KOPT-K1 (cell line): ENCODE results near the gene MEDAG.
A peak's percentile ranks its signal among the peaks of the same experiment; 100 is the strongest.
"Not testable (repeated sequence)": the region's sequence is repeated elsewhere in the genome, so short reads cannot be mapped to it uniquely, and the experiment has no call there.

ENCODE experiments used
- H3K27ac ChIP-seq: fragments of 200-600 bp; sonication (generic); 2 replicates; pipeline ENCODE4 v1.5.1; 2016; ENCODE audit warnings: antibody characterized with exemption, mild to moderate bottlenecking, low read depth, low read length; ENCODE audit not compliant: poor library complexity, severe bottlenecking
- H3K36me3 ChIP-seq: fragments of 200-600 bp; sonication (generic); 2 replicates; pipeline ENCODE4 v1.5.1; 2017; ENCODE audit warnings: antibody characterized with exemption, mild to moderate bottlenecking, low read length, moderate library complexity; ENCODE audit not compliant: insufficient read depth
- H3K9me3 ChIP-seq: fragments of 200-600 bp; sonication (generic); 2 replicates; pipeline ENCODE4 v1.5.1; 2017; ENCODE audit warnings: antibody characterized with exemption, low read length, mild to moderate bottlenecking; ENCODE audit not compliant: insufficient read depth, poor library complexity, severe bottlenecking

The MEDAG gene

DNA sequence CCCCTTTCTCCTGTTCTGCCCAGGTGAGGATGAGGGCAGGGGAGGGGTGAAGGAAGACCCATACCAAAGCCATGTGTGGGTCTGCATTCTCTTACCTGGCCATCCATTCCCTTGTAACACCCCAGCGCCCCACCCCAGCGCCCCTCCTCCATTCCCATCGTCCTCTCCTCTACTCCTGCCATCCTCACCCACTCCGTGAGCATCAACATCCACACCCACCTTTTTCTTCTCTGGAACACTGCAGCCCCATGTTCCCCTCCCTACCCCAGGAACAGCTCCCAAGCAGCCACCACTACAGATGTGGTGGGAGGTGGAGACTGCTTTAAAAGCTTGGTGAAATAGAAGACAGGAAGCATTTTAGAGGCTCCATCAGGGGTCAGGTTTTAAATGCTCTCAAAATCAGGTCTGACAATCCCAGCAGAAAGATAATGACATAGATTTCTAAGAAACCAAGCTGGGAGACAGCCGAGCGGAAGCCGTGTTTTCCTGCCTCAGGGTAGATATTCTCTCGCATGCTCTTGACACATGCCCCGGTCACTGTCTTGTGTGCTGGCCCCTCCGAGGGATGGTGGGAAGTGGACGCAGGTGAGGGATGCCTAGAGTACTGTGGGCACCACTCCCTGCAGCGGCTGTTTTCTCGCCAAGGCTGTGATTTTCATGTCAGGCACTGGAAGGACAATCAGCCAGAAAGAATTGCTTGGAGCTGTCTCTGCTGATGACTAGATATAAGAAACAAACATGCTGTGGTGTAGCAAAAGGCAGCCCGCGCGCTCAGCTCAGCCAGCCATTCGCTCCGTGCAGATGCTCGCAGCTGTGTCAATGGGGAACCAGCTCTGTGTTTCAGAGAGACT, 9.8 kb downstream of the MEDAG start:
- Histone ChIP-seq H3K9me3 (no peaks in the 10 kb centered on the region), H3K36me3 (no peaks in the 10 kb centered on the region), H3K27ac (peak overlapping the region; percentile 24)

DNA sequence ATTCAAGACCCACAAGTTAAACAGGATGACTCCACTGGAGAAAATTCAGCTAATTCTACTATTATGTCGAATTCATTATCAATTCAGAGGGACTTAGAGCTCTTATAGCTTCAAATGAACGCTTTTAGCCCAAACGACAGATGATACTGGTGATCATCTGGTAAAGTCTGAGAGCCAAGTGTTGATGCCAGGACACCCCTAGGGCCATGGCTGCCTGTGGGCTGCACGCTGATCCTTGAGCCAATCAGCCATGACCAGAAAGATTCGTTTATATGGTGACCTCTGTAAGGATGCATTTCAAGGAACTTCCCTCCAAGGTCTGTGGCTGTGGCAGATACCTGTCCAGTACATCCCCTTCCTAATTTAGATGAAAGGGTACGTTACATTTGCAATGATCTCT, 10.9 kb downstream of the MEDAG start:
- Histone ChIP-seq H3K36me3 (no peaks in the 10 kb centered on the region), H3K9me3 (no peaks in the 10 kb centered on the region), H3K27ac (no peak overlapping the region)

DNA sequence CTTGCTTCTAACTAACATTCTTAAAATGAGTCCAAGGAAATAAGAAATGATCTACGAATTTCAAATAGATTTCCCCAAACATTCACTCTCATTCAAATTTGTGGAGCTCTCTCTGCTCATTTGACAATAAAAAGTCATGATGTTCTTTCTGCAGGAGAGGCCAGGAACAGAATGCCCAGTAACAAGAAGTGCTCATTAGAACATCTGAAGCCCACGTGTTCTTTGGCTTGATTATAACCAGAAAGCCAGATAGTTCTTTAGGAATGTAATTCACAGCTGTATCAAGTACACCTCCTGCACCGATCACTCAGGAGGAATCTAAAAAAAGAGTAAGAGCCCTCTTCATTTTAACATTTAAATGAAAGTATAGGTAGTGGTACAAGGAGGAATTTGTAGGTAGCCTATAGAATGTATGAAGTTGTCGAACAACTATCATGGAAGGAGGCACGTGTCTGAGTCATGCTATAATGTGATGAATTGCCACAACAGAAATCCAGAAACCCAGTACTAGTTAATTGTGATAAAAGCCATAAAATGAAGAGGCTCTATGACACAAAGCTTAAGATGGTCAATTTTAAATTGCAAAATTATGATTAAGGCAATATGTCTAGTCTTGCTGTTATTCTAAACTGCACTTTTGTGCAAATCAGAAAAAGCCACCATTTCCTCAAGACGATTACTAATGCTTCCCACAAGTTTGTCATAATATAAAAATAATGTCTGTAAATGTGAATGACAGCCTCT, 12.8 kb downstream of the MEDAG start:
- no peaks in the 10 kb centered on the region for H3K36me3 ChIP-seq
- no peaks in the 10 kb centered on the region for H3K9me3 ChIP-seq
- H3K27ac ChIP-seq: no peak overlapping the region

DNA sequence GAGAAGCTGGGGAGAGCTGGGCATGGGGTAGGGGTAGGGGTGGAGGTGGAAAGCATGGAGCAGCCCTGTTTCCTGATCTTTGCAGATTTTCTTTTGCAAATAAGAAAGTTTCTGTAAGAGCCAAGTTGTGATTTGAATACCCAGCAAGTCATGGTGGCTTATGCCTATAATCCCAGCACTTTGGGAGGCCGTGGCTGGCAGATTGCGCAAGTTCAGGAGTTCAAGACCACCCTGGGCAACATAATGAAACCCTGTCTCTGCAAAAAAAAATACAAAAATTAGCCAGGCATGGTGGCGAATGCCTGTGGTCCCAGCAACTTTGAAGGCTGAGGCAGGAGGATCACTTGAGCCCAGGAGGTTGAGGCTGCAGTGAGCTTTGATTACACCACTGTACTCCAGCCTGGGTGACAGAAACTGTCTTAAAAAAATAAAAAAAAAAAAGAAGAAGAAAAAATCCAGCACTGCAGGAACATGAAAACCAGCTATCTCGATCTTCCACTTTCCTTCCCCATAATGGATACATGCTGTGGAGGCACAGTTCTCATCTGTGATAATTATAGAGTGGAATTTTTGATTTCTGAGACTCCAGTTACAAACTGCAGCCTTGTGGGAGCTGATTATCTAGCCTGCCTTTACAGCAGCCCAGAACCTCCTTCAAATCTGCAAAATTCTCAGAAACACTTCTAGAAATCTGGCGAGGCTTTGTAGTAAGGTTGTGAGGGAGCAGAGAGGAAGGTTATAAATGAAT, 14.3 kb downstream of the MEDAG start:
- no peaks in the 10 kb centered on the region for H3K36me3 ChIP-seq
- H3K27ac ChIP-seq: no peak overlapping the region
- H3K9me3 ChIP-seq: no peaks in the 10 kb centered on the region

DNA sequence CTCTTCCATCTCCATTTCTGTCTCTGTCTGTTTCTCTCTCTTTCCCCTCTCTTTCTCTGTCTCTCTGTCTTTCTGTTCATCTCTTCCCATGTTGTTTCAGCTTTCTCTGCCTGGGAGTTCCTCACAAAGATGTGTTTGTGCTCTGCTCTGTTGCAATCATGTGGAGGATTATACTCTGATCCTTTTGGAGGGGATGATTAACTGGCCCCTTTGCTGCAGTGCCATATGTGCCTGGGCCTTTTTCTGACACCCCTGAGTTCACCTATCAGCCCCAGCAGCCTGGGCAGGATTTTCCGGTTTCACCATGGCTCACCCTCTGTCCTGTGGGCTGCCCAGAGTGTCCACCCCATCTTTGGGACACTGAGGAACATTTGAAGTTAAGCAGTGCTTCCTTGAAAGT, 17.3 kb downstream of the MEDAG start:
- H3K9me3 ChIP-seq: no peaks in the 10 kb centered on the region
- H3K36me3 ChIP-seq: no peaks in the 10 kb centered on the region
- H3K27ac ChIP-seq: no peak overlapping the region

DNA sequence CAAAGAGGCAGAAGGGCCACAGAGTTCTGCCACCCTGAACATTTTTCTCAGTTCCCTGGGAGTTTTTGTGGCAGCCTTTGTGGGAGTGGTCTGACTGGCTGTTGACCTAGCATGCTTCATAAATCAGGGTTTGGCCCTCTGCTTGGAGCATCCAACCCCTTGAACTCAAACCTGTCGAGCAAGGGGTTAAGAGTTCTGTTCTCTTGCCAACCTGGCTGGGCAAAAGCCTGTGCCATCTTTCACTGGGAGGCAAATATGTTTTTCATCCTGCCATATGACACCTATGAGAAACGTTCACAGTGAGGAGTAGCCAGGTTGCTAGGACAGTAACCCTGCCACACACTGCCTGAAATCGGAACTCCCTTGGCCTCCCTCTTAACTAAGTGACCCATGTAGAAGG, 18.6 kb downstream of the MEDAG start:
- Histone ChIP-seq H3K36me3 (no peaks in the 10 kb centered on the region), H3K27ac (no peak overlapping the region), H3K9me3 (no peaks in the 10 kb centered on the region)

DNA sequence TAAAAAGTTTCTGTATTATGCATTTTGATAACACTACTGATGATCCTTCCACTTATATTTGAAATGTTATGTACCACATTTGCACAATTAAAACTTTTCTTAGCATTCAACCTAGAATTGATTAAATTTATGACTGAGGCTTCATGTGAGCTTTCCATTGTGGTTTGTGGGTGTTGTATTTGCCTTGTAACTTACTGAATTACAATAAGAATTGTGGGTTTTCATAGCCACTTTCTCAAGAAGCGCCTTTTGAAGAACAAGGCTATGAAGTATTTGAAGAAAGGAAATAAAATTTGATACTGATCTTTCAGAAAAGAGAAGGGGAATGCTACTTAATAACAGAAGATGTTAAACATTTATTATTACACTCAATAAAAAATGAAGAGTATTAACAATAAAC, 19.4 kb downstream of the MEDAG start:
- H3K27ac ChIP-seq: no peak overlapping the region
- H3K9me3 ChIP-seq: no peaks in the 10 kb centered on the region
- no peaks in the 10 kb centered on the region for H3K36me3 ChIP-seq

DNA sequence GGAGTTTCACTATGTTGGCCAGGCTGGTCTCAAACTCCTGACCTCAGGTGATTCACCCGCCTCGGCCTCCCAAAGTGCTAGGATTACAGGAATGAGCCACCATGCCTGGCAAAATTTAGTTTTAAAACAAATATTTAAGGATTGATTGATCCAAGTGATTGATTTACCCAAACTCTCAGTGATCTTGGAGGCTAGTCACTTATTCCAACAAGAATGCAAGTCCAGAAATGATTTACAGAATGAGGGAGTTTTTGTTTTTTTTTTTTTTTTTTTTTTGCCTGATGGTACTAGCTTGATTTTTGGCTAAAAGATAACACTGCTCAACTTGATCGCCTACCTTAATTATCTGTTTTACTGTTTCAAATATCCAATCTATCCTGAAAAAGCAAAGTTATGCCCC, 20.7 kb downstream of the MEDAG start:
- Histone ChIP-seq H3K27ac (no peak overlapping the region), H3K36me3 (no peaks in the 10 kb centered on the region), H3K9me3 (no peaks in the 10 kb centered on the region)

DNA sequence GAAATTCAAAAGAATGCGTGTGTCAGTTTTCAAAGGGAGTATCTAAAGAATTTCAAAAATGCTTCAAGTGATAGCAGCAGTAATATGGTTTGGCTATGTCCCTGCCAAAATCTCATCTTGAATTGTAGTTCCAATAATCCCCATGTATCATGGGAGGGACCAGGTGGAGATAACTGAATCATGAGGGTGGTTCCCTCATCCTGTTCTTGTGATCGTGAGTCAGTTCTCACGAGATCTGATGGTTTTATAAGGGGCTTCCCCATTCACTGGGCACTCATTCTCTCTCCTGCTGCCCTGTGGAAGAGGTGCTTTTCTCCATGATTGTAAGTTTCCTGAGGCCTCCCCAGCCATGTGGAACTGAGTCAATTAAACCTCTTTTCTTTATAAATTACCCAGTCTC, 21.1 kb downstream of the MEDAG start:
- not testable (repeated sequence) for H3K9me3 ChIP-seq, H3K36me3 ChIP-seq, H3K27ac ChIP-seq

DNA sequence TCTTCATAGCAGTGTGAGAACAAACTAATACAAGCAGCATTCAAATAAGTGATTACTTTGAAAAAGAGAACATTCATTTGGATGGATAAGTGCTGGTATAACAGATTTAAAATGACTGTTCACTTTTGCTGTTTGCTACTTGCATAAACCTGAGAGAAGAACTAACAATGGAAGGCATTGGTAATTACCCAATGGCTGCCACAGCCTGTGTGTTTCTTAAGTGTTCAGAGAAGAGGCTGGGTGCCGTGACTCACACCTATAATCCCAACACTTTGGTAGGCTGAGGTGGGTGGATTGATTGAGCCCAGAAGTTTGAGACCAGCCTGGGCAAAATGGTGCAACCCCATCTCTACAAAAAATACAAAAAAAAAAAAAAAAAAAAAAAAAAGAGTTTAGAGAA, 21.5 kb downstream of the MEDAG start:
- Histone ChIP-seq H3K9me3 (no peaks in the 10 kb centered on the region), H3K36me3 (no peaks in the 10 kb centered on the region), H3K27ac (no peak overlapping the region)

DNA sequence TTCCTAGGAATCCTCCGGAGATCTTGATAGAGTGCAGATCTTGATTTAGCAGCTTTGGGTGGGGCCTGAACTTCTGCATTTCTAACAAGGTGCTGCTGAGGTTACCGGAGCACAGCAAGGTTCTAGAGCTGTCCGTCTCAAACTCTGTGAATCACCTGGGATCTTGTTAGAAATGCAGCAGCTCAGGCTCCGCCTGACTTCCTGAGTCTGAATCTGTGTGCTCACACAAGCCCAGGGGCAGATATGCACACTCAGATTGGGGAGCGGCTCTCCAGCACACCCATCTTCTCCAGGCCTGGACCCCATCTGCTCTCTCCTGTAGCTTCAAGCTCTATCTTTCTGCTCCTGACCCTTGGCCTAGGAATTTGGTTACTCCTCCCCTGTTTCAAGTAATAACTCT, 22.9 kb downstream of the MEDAG start:
- Histone ChIP-seq H3K36me3 (no peaks in the 10 kb centered on the region), H3K9me3 (no peaks in the 10 kb centered on the region), H3K27ac (no peak overlapping the region)

DNA sequence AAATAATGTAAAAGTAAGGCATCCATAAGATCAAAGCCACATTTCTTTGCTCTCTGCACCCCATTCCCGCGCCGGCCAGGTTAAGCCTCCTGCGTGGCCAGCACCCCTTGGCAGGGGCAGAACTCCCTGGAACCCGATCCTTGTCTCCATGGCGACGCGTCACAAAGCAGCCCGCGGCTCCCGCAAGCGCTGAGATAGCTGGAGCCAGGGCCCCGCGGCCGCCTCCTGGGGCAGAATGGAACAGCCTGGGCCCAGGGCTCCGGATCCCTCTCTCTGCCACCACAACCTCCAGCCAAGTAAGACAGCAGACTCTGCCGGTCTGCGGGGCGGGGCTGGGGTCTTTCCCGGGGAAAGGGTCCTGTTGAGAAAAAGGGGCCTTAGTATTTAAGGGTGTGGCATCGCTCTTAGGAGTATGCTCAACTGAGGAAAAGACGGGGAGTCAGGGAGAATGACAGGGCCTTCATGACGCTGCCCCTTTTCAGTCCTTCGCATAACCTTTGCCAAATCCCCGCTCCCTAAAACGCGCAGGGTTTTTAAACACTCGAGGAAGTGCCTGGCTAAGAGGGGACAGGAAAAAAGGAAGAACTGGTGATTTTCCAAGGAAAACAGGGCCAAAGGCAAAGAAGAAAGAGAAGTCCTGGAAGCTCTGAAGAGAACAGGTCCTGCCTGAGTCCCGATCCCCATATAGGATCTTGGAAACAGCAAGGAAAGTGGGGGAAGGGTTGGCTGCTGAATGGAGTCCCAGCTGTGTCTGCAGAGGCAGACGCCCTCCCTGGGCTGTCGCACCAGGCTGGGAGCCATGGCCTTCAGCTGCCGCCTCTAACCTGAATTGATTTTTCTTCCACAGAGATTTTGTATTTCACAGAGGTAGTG, 26.6 kb downstream of the MEDAG start, which contains the start of gene TEX26:
TEX26 (plus strand) TSS at position 176 of the 873 bp plus-strand sequence; CDS start at position 236, 60 bp downstream.
- Histone ChIP-seq H3K36me3 (no peaks in the 10 kb centered on the region), H3K9me3 (peaks cover 6% of the 10 kb centered on the region), H3K27ac (no peak within 1 kb of the TSS)

DNA sequence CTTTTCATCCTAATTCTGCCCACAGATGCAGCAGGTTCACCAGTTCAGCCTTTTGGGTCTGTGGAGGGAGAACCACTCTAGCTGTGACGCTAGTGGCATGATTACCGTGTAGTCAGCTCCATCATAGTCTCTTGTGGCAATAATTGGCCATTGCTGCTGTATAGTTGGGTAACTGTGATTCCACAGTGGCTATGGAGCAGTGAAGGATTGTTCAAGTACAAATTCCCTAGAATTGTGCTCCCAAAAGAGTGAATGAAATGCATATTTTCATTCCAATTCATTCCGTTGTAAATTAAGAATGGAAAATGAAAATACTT, 27.2 kb downstream of the MEDAG start:
- no peaks in the 10 kb centered on the region for H3K36me3 ChIP-seq
- H3K9me3 ChIP-seq: peaks cover 10% of the 10 kb centered on the region
- no peak overlapping the region for H3K27ac ChIP-seq

DNA sequence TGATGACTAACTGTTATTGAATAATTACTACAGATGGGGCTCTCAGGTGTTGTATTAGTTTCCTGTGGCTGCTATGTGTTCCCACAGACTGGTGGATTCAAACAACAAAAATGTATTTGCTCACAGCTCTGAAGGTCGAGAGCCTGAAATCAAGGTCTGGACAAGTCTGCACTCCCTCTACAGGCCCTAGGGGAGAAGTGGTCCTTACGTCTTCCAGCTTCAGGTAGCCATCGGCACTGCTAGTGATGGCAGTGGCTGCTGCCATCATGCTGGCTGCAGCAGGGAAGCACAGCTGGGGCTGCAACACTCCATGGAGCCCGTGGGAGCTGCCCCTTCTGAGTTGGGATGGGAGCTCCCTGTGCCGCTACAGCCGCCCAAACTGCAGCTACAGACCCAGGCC, 28.3 kb downstream of the MEDAG start:
- Histone ChIP-seq H3K9me3 (peaks cover 14% of the 10 kb centered on the region), H3K27ac (no peak overlapping the region), H3K36me3 (no peaks in the 10 kb centered on the region)
